ENCODE data around the gene MAP3K13.

GRCh38 chr3:185422677-185423076 is 59.7 kb downstream of the MAP3K13 start:
- TF ChIP-seq ATF2 (CRISPR knock-in tag; IDR thresholded peaks at IDR 0.05; ENCODE audit: borderline replicate concordance, low read depth) = no peak
- no peak for TF ChIP-seq CTCF (IDR thresholded peaks at IDR 0.05)
- no peak for TF ChIP-seq SMAD4 (CRISPR knock-in tag; IDR thresholded peaks at IDR 0.05)
- TF ChIP-seq ZNF512 (CRISPR knock-in tag; IDR thresholded peaks at IDR 0.05; ENCODE audit: borderline replicate concordance) = no peak
- TF ChIP-seq E2F4 (CRISPR knock-in tag; IDR thresholded peaks at IDR 0.05; ENCODE audit: borderline replicate concordance, low read depth) = no peak
- TF ChIP-seq ATF3 (CRISPR knock-in tag; conservative IDR thresholded peaks at IDR 0.05) = no peak
- TF ChIP-seq SP1 (CRISPR knock-in tag; conservative IDR thresholded peaks at IDR 0.05) = no peak
- no peak for TF ChIP-seq MYBL2 (CRISPR knock-in tag; IDR thresholded peaks at IDR 0.05)
- no peak for TF ChIP-seq NFYB (CRISPR knock-in tag; conservative IDR thresholded peaks at IDR 0.05; ENCODE audit: low read depth)
- TF ChIP-seq ATF1 (CRISPR knock-in tag; IDR thresholded peaks at IDR 0.05) = no peak

Measured in WTC11 (cell line).